Activated B cell treated with CpG ODN at 0.5 μM for 24 hours (primary cell): ENCODE data around the gene FGD3. TPM values are rescaled to one million over a fixed set of nuclear protein-coding genes. Genes with fewer than 3 reads are reported as not detected.

Experiments used
- ATAC-seq: fragments of 200-7000 bp; cut with Tn5 transposase; one replicate; pipeline ENCODE4 v1.10.0; 2021; ENCODE audit warnings: low read depth, mild to moderate bottlenecking, moderate library complexity
- CTCF ChIA-PET: fragments of 350-600 bp; sonication (Branson Sonifier 250); formaldehyde crosslinking; loops from one replicate; lab custom pipeline; 2021; ENCODE audit warnings: antibody characterized with exemption; lab: Charles Lee
- POLR2A ChIA-PET: fragments of 350-600 bp; sonication (Branson Sonifier 250); formaldehyde crosslinking; loops from one replicate; lab custom pipeline; 2021; ENCODE audit warnings: antibody characterized with exemption; lab: Charles Lee
- DNase-seq: peaks from one replicate; pipeline ENCODE4 v3.0.0; 2022
- H3K27ac Mint-ChIP-seq: one replicate; pipeline ENCODE4 v1.8.0; 2020; ENCODE audit warnings: mixed read lengths
- H3K27me3 Mint-ChIP-seq: one replicate; pipeline ENCODE4 v1.8.0; 2021; ENCODE audit warnings: mixed read lengths
- H3K36me3 Mint-ChIP-seq: one replicate; pipeline ENCODE4 v1.8.0; 2021; ENCODE audit warnings: low read depth, mixed read lengths
- H3K4me1 Mint-ChIP-seq: one replicate; pipeline ENCODE4 v1.8.0; 2021; ENCODE audit warnings: mixed read lengths
- H3K4me3 Mint-ChIP-seq: one replicate; pipeline ENCODE4 v1.8.0; 2020; ENCODE audit warnings: mild to moderate bottlenecking, mixed read lengths
- H3K9me3 Mint-ChIP-seq: one replicate; pipeline ENCODE4 v1.8.0; 2020; ENCODE audit warnings: mixed read lengths
- CTCF ChIP-seq: fragments of 200-600 bp; IDR thresholded peaks from one replicate; pipeline ENCODE4 v1.8.0; 2022; ENCODE audit warnings: antibody characterized with exemption, mild to moderate bottlenecking
- intact Hi-C: fragments of 100-400 bp; cut with micrococcal nuclease; formaldehyde crosslinking; loops from one replicate; pipeline ENCODE4 v1.15.1; 2024
- total RNA-seq: library from RNA; stranded (reverse); gene quantifications from 2 replicates; pipeline ENCODE4 v1.2.3, GENCODE V29; 2022

The FGD3 gene
- total RNA-seq, 1 donor from 2014 or later, result 61.9 TPM

- intact Hi-C loops, result loop anchor here (5.0 kb wide), 1 partner anchor 47 kb away; no protein-coding TSS in a partner anchor
- no peaks in the 10 kb centered on the region for H3K9me3 Mint-ChIP-seq
- DNase-seq (no peak), ATAC-seq (no peak)
- no peak overlapping the region for H3K27ac Mint-ChIP-seq
- H3K4me1 Mint-ChIP-seq, result peaks cover 20% of the 10 kb centered on the region
- no peak for TF ChIP-seq CTCF
- POLR2A ChIA-PET, result interaction anchor here (1.1 to 2.3 kb wide), 2 partner anchors 10 to 106 kb away, joined by 3 to 34 read pairs; no protein-coding TSS in a partner anchor
- no peaks in the 10 kb centered on the region for H3K36me3 Mint-ChIP-seq
- CTCF ChIA-PET, result interaction anchor here (0.7 to 2.5 kb wide), 4 partner anchors 12 to 49 kb away, joined by 3 to 9 read pairs (median 6); no protein-coding TSS in a partner anchor
- H3K4me3 Mint-ChIP-seq, result no peak overlapping the region
- peaks cover 11% of the 10 kb centered on the region for H3K27me3 Mint-ChIP-seq
Observed at GRCh38 chr9:92954886-92955285, 7.6 kb downstream of the FGD3 start.

GRCh38 chr9:92960561-92961290, 13.4 kb downstream of the FGD3 start:
- Mint-ChIP-seq H3K27me3 (no peaks in the 10 kb centered on the region), H3K4me3 (no peak overlapping the region), H3K36me3 (peaks cover 10% of the 10 kb centered on the region), H3K9me3 (no peaks in the 10 kb centered on the region), H3K27ac (peak overlapping the region; percentile 73), H3K4me1 (peaks cover 41% of the 10 kb centered on the region)
- TF ChIP-seq CTCF, result no peak
- DNase-seq, result no peak
- ATAC-seq, result no peak
- POLR2A ChIA-PET, result no interaction called here
- CTCF ChIA-PET, result no interaction called here
- intact Hi-C loops, result no loop called here

GRCh38 chr9:92961627-92962302, 14.4 kb downstream of the FGD3 start:
- no peak for ATAC-seq

GRCh38 chr9:92962303-92962649, 15.0 kb downstream of the FGD3 start:
- intact Hi-C loops, result no loop called here
- ChIA-PET POLR2A (interaction anchor here (0.7 kb wide), 3 partner anchors 136 to 1253 kb away, joined by 4 to 10 read pairs (median 5); no protein-coding TSS in a partner anchor), CTCF (no interaction called here)
- H3K27me3 Mint-ChIP-seq, result no peaks in the 10 kb centered on the region
- DNase-seq (no peak), ATAC-seq (no peak)
- peak overlapping the region; percentile 73 for H3K27ac Mint-ChIP-seq
- no peak for TF ChIP-seq CTCF
- peaks cover 15% of the 10 kb centered on the region for H3K36me3 Mint-ChIP-seq
- no peak overlapping the region for H3K4me3 Mint-ChIP-seq
- H3K9me3 Mint-ChIP-seq, result no peaks in the 10 kb centered on the region
- peaks cover 53% of the 10 kb centered on the region for H3K4me1 Mint-ChIP-seq

More at GRCh38 chr9:92961627-92962302, 14.4 kb downstream of the FGD3 start:
- intact Hi-C loops, result no loop called here
- H3K4me1 Mint-ChIP-seq, result peaks cover 52% of the 10 kb centered on the region
- CTCF ChIA-PET, result no interaction called here
- POLR2A ChIA-PET, result interaction anchor here (0.5 kb wide), 1 partner anchor 134 kb away, joined by 4 read pairs; no protein-coding TSS in a partner anchor
- no peaks in the 10 kb centered on the region for H3K27me3 Mint-ChIP-seq
- H3K27ac Mint-ChIP-seq, result peak overlapping the region; percentile 73
- H3K9me3 Mint-ChIP-seq, result no peaks in the 10 kb centered on the region
- DNase-seq, result no peak
- no peak for TF ChIP-seq CTCF
- H3K36me3 Mint-ChIP-seq, result peaks cover 11% of the 10 kb centered on the region
- H3K4me3 Mint-ChIP-seq, result peak overlapping the region; percentile 15

GRCh38 chr9:92962846-92963245, 15.5 kb downstream of the FGD3 start:
- H3K27me3 Mint-ChIP-seq, result no peaks in the 10 kb centered on the region
- no peak for ATAC-seq
- no peak overlapping the region for H3K27ac Mint-ChIP-seq
- ChIA-PET CTCF (no interaction called here), POLR2A (interaction anchor here (0.7 to 4.0 kb wide), 4 partner anchors 9 to 1254 kb away, joined by 4 to 34 read pairs (median 8); no protein-coding TSS in a partner anchor)
- no peaks in the 10 kb centered on the region for H3K9me3 Mint-ChIP-seq
- H3K4me3 Mint-ChIP-seq, result no peak overlapping the region
- intact Hi-C loops, result no loop called here
- no peak for DNase-seq
- H3K4me1 Mint-ChIP-seq, result peaks cover 58% of the 10 kb centered on the region
- H3K36me3 Mint-ChIP-seq, result peaks cover 15% of the 10 kb centered on the region
- TF ChIP-seq CTCF, result no peak
